Ovary (tissue), 9 donors: ENCODE data around the gene JPH3. TPM values are rescaled to one million over a fixed set of nuclear protein-coding genes. Genes with fewer than 3 reads are reported as not detected.

Source experiments
- DNase-seq, 5 donors: peaks; one replicate each; pipeline ENCODE4 v3.0.0-alpha.2; 2019 to 2020
- H3K27ac ChIP-seq, 2 donors: fragments of 200-600 bp; one replicate each; pipeline versions ENCODE4 v1.5.1 to v1.8.0; 2019 to 2022
- H3K27me3 ChIP-seq: fragments of 200-600 bp; one replicate; pipeline ENCODE4 v1.8.0; 2022
- H3K36me3 ChIP-seq: fragments of 200-600 bp; sonication (generic); one replicate; pipeline ENCODE4 v1.5.1; 2019
- H3K4me1 ChIP-seq: one replicate; pipeline ENCODE4 v1.8.1; 2013; ENCODE audit warnings: mild to moderate bottlenecking, moderate library complexity; ENCODE audit not compliant: insufficient read depth
- H3K4me3 ChIP-seq: fragments of 200-600 bp; sonication (generic); one replicate; pipeline ENCODE4 v1.5.1; 2017
- H3K9me3 ChIP-seq, 2 donors: fragments of 200-600 bp in 1 of 2; sonication (generic) in 1 of 2; one replicate each; pipeline versions ENCODE4 v1.5.1 to v1.8.1; 2013 to 2019; ENCODE audit warnings: mild to moderate bottlenecking in 1 of 2, moderate library complexity in 1 of 2
- EP300 ChIP-seq: sonication (generic); formaldehyde crosslinking; IDR thresholded peaks from one replicate; pipeline ENCODE4 v1.6.1; 2017; ENCODE audit warnings: antibody characterized with exemption
- POLR2A ChIP-seq: fragments of 450-650 bp; IDR thresholded peaks from one replicate; pipeline ENCODE4 v1.6.1; 2017; ENCODE audit warnings: antibody characterized with exemption, mild to moderate bottlenecking, moderate library complexity
- WGBS, 3 donors: extraction: QIAGEN DNeasy Blood & Tissue Kit in 1 of 3; methylation state at CpG; one replicate each; pipeline versions ENCODE4 v1.1.5 to v1.1.7; 2013 to 2017; 5-methylcytosine and 5-hydroxymethylcytosine counted together
- intact Hi-C, 4 donors: fragments of 100-400 bp; cut with DNase I; formaldehyde crosslinking; loops; one replicate each; pipeline versions ENCODE4 v1.11.0 to v1.15.1; 2022 to 2023
- polyA plus RNA-seq, 2 donors: library from polyadenylated mRNA; stranded (reverse); fragments of 200-250 nt in 1 of 2; fragments of 350-450 nt in 1 of 2; fragmentation: Illumina TruSeq in 1 of 2; extraction: RNeasy Lipid Tissue Mini Kit (QIAGEN cat#74804) in 1 of 2; gene quantifications; one replicate each; pipeline ENCODE4 v1.2.3, GENCODE V29; 2013 to 2014
- total RNA-seq, 7 donors: library from RNA; depleted of rRNA in 2 of 7; stranded (reverse); fragments of >200 nt in 2 of 7; fragmentation: NEBNext Ultra II Directional in 3 of 7; extraction: Animal tissue kit (Norgen Biotek cat#: 25700) in 3 of 7; gene quantifications; one replicate each; pipeline versions ENCODE4 v1.1.0 to v1.2.4, GENCODE V29; 2016 to 2023
- TF ChIP-seq, protein P1 (sequence below), 3 donors: fragments of 450-650 bp in 2 of 3; fragments of 200-600 bp in 1 of 3; IDR thresholded peaks; one replicate each; pipeline versions ENCODE4 v1.5.1 to v1.8.0; 2016 to 2022; ENCODE audit warnings: antibody characterized with exemption in 3 of 3, mild to moderate bottlenecking in 1 of 3
- donor health status: DM: no; HTN: no; CAD: no; lungs with moderate emphysema.
- donor health status: DM: no; HTN: no; CAD: no.
- donor health status: Bipolar disorder and iron deficiency.
- donor health status: DM: yes; HTN: yes; CAD: no.
- donor health status: DM: no; HTN: no; CAD: no.
- donor health status: DM: yes; HTN: yes; CAD: no.

JPH3 gene
- total and polyA plus RNA-seq, 9 donors: 0.11 to 0.62 (median 0.30) TPM; not detected in 3

DNA sequence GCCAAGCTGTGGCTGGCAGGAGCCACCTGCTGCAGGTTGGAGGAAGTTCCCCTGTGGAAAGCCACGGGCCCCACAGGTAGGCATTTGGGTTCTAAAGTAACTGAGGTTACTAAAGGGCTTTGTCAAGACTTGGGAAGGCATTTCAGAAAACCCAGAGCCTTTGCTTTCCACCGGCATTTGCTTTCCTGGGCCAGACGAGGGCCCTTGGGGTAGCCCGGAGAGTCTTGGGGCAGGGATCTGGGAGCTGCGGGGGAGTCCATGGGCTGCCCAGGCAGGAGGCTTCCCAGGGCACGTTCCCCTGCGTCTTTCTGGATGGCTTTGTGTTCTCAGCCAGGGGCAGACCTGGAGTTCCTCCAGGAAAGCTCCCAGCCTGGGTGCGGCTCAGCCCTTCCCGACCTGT is 43.5 kb downstream of the JPH3 start:
- no peaks in the 10 kb centered on the region for H3K27me3 ChIP-seq
- intact Hi-C loops: no loop called here
- H3K36me3 ChIP-seq: no peaks in the 10 kb centered on the region
- DNase-seq: no peak
- no peaks in the 10 kb centered on the region for H3K4me1 ChIP-seq
- no peak overlapping the region for H3K4me3 ChIP-seq
- WGBS, 3 donors: 62 to 76% (median 63%) methylated on average over 9 of the region's 9 CpGs
- TF ChIP-seq, protein P1, sequence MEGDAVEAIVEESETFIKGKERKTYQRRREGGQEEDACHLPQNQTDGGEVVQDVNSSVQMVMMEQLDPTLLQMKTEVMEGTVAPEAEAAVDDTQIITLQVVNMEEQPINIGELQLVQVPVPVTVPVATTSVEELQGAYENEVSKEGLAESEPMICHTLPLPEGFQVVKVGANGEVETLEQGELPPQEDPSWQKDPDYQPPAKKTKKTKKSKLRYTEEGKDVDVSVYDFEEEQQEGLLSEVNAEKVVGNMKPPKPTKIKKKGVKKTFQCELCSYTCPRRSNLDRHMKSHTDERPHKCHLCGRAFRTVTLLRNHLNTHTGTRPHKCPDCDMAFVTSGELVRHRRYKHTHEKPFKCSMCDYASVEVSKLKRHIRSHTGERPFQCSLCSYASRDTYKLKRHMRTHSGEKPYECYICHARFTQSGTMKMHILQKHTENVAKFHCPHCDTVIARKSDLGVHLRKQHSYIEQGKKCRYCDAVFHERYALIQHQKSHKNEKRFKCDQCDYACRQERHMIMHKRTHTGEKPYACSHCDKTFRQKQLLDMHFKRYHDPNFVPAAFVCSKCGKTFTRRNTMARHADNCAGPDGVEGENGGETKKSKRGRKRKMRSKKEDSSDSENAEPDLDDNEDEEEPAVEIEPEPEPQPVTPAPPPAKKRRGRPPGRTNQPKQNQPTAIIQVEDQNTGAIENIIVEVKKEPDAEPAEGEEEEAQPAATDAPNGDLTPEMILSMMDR (IDR thresholded peaks at IDR 0.05): no peak
- no peak for TF ChIP-seq POLR2A
- no peak for TF ChIP-seq EP300
- no peak overlapping the region for H3K27ac ChIP-seq
- H3K9me3 ChIP-seq: no peaks in the 10 kb centered on the region

GRCh38 chr16:87647431-87648185 is 45.3 kb downstream of the JPH3 start:
- Histone ChIP-seq H3K36me3 (no peaks in the 10 kb centered on the region), H3K9me3 (no peaks in the 10 kb centered on the region), H3K27ac (no peak overlapping the region), H3K4me3 (no peak overlapping the region), H3K4me1 (no peaks in the 10 kb centered on the region), H3K27me3 (no peaks in the 10 kb centered on the region)
- no peak for TF ChIP-seq POLR2A
- intact Hi-C loops: no loop called here
- no peak for DNase-seq
- WGBS, 3 donors: 71 to 78% (median 74%) methylated on average over 33 of the region's 33 CpGs

- no peak for DNase-seq
Observed at GRCh38 chr16:87648236-87648635, 45.9 kb downstream of the JPH3 start.

DNA sequence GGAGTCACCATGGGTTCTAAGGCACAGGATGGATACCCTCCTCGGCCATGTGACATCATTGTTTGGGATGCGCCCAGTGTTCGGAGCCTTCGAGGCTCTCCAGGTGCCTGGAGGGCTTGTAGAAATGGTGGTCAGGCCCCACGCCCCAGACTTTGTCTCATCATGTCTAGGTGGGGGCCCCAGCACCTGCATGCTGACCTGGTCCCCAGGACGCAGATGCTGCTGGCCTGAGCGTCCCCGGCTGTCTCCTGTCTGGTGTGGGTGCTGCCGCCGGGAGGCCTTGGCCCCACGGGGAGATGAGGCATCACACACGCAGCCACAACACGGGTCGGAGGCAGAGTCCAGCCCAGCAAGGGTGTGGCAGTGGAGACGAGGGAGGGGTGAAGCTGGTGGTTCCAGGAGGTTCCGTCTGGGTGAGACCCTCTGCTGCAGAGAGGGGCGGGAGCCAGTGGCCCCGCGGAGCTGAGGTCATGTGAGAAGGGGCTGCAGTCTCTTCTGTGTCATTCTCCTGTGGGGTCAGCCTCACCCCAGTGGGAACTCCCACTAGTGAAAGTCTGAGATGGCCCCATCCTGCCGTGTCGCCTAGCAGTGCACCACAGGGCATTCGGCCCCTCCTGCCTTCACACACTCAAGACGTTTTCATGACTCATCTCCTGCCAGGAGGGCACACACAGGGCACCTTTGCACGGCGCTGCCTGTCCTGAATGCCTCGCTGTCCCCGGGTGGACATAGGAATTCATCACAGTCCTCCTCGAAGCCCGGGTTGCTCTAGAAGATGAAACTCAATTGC is 46.6 kb downstream of the JPH3 start:
- intact Hi-C loops: no loop called here
- Histone ChIP-seq H3K27me3 (no peaks in the 10 kb centered on the region), H3K36me3 (no peaks in the 10 kb centered on the region), H3K4me3 (no peak overlapping the region), H3K9me3 (no peaks in the 10 kb centered on the region), H3K27ac (no peak overlapping the region), H3K4me1 (no peaks in the 10 kb centered on the region)
- no peak for TF ChIP-seq POLR2A
- TF ChIP-seq EP300: no peak
- TF ChIP-seq, protein P1 (IDR thresholded peaks at IDR 0.05): no peak
- no peak for DNase-seq
- 59 to 70% (median 62%) methylated on average over 23 to 29 of the region's 29 CpGs for WGBS, 3 donors

More at GRCh38 chr16:87648236-87648635, 45.9 kb downstream of the JPH3 start:
- H3K27me3 ChIP-seq: no peaks in the 10 kb centered on the region
- no peak for TF ChIP-seq EP300
- no peak overlapping the region for H3K27ac ChIP-seq
- H3K4me1 ChIP-seq: no peaks in the 10 kb centered on the region
- no peaks in the 10 kb centered on the region for H3K36me3 ChIP-seq
- WGBS, 3 donors: 17 to 31% (median 21%) methylated on average over 23 of the region's 23 CpGs
- no peaks in the 10 kb centered on the region for H3K9me3 ChIP-seq
- intact Hi-C loops: no loop called here
- no peak overlapping the region for H3K4me3 ChIP-seq

- intact Hi-C loops: no loop called here
- Histone ChIP-seq H3K36me3 (no peaks in the 10 kb centered on the region), H3K4me1 (no peaks in the 10 kb centered on the region), H3K9me3 (no peaks in the 10 kb centered on the region), H3K27ac (no peak overlapping the region), H3K4me3 (no peak overlapping the region), H3K27me3 (no peaks in the 10 kb centered on the region)
- TF ChIP-seq EP300 (no peak), POLR2A (no peak)
- TF ChIP-seq, protein P1 (IDR thresholded peaks at IDR 0.05): no peak
- no peak for DNase-seq
- WGBS, 3 donors: 86 to 92% (median 90%) methylated on average over 17 of the region's 17 CpGs
Observed at GRCh38 chr16:87652386-87652785, 50.1 kb downstream of the JPH3 start.
